ENCODE measurements around the gene OXCT2. TPM values are rescaled to one million over a fixed set of nuclear protein-coding genes. Genes with fewer than 3 reads are reported as not detected.
"Not testable (repeated sequence)": the region's sequence is repeated elsewhere in the genome, so short reads cannot be mapped to it uniquely, and the experiment has no call there.

OXCT2 gene
- total RNA-seq, 1 experiment from 2014 or later, result 1.3 TPM

GRCh38 chr1:39782103-39782502 is 11.0 kb upstream of the OXCT2 start:
- TF ChIP-seq CTCF (IDR thresholded peaks at IDR 0.05; ENCODE audit: unreplicated experiment), result no peak
- H3K27me3 Mint-ChIP-seq (ENCODE audit: unreplicated experiment), result no peaks in the 10 kb centered on the region
- intact Hi-C loops (cut with micrococcal nuclease; ENCODE audit: unreplicated experiment), result no loop called here
- no peak overlapping the region for H3K27ac Mint-ChIP-seq (ENCODE audit: unreplicated experiment)
- no peaks in the 10 kb centered on the region for H3K4me1 Mint-ChIP-seq (ENCODE audit: low read depth, unreplicated experiment)
- DNase-seq, result no peak
- no peaks in the 10 kb centered on the region for H3K9me3 Mint-ChIP-seq (ENCODE audit: low read depth, unreplicated experiment)
- no peak overlapping the region for H3K4me3 Mint-ChIP-seq (ENCODE audit: low read depth, unreplicated experiment)
- no TSS peak for BruUV-seq (replicated peaks)
- CTCF ChIA-PET, result no interaction called here
- no peaks in the 10 kb centered on the region for H3K36me3 Mint-ChIP-seq (ENCODE audit: insufficient read depth, unreplicated experiment)

- no peak for TF ChIP-seq CTCF (IDR thresholded peaks at IDR 0.05; ENCODE audit: unreplicated experiment)
- H3K9me3 Mint-ChIP-seq (ENCODE audit: low read depth, unreplicated experiment), result no peaks in the 10 kb centered on the region
- no peaks in the 10 kb centered on the region for H3K36me3 Mint-ChIP-seq (ENCODE audit: insufficient read depth, unreplicated experiment)
- DNase-seq, result no peak
- H3K27ac Mint-ChIP-seq (ENCODE audit: unreplicated experiment), result no peak overlapping the region
- intact Hi-C loops (cut with micrococcal nuclease; ENCODE audit: unreplicated experiment), result no loop called here
- no peaks in the 10 kb centered on the region for H3K27me3 Mint-ChIP-seq (ENCODE audit: unreplicated experiment)
- no peak overlapping the region for H3K4me3 Mint-ChIP-seq (ENCODE audit: low read depth, unreplicated experiment)
- CTCF ChIA-PET, result no interaction called here
- BruUV-seq (replicated peaks), result no TSS peak
- no peaks in the 10 kb centered on the region for H3K4me1 Mint-ChIP-seq (ENCODE audit: low read depth, unreplicated experiment)
These were observed 10.2 kb upstream of the OXCT2 start for GRCh38 chr1:39781349-39781715.

- Mint-ChIP-seq H3K9me3 (ENCODE audit: low read depth, unreplicated experiment) (no peaks in the 10 kb centered on the region), H3K27me3 (ENCODE audit: unreplicated experiment) (no peaks in the 10 kb centered on the region), H3K36me3 (ENCODE audit: insufficient read depth, unreplicated experiment) (no peaks in the 10 kb centered on the region), H3K27ac (ENCODE audit: unreplicated experiment) (no peak overlapping the region), H3K4me3 (ENCODE audit: low read depth, unreplicated experiment) (no peak overlapping the region), H3K4me1 (ENCODE audit: low read depth, unreplicated experiment) (no peaks in the 10 kb centered on the region)
- TF ChIP-seq CTCF (IDR thresholded peaks at IDR 0.05; ENCODE audit: unreplicated experiment), result no peak
- CTCF ChIA-PET, result no interaction called here
- no peak for DNase-seq
- intact Hi-C loops (cut with micrococcal nuclease; ENCODE audit: unreplicated experiment), result no loop called here
- BruUV-seq (replicated peaks), result no TSS peak
These were observed 8.7 kb upstream of the OXCT2 start for GRCh38 chr1:39779821-39780220.

GRCh38 chr1:39779137-39779536 is 8.0 kb upstream of the OXCT2 start:
- CTCF ChIA-PET, result no interaction called here
- Mint-ChIP-seq H3K4me1 (ENCODE audit: low read depth, unreplicated experiment) (no peaks in the 10 kb centered on the region), H3K27ac (ENCODE audit: unreplicated experiment) (no peak overlapping the region), H3K9me3 (ENCODE audit: low read depth, unreplicated experiment) (no peaks in the 10 kb centered on the region), H3K36me3 (ENCODE audit: insufficient read depth, unreplicated experiment) (no peaks in the 10 kb centered on the region), H3K27me3 (ENCODE audit: unreplicated experiment) (no peaks in the 10 kb centered on the region), H3K4me3 (ENCODE audit: low read depth, unreplicated experiment) (no peak overlapping the region)
- no peak for DNase-seq
- BruUV-seq (replicated peaks), result no TSS peak
- intact Hi-C loops (cut with micrococcal nuclease; ENCODE audit: unreplicated experiment), result no loop called here
- no peak for TF ChIP-seq CTCF (IDR thresholded peaks at IDR 0.05; ENCODE audit: unreplicated experiment)

GRCh38 chr1:39778463-39779099 is 7.4 kb upstream of the OXCT2 start:
- CTCF ChIA-PET; H3K27me3 Mint-ChIP-seq (ENCODE audit: unreplicated experiment); BruUV-seq (replicated peaks); H3K36me3 Mint-ChIP-seq (ENCODE audit: insufficient read depth, unreplicated experiment); H3K4me3 Mint-ChIP-seq (ENCODE audit: low read depth, unreplicated experiment); H3K9me3 Mint-ChIP-seq (ENCODE audit: low read depth, unreplicated experiment); H3K27ac Mint-ChIP-seq (ENCODE audit: unreplicated experiment); H3K4me1 Mint-ChIP-seq (ENCODE audit: low read depth, unreplicated experiment); intact Hi-C loops (cut with micrococcal nuclease; ENCODE audit: unreplicated experiment); DNase-seq: not testable (repeated sequence)

GRCh38 chr1:39777896-39778295 is 6.7 kb upstream of the OXCT2 start:
- BruUV-seq (replicated peaks); H3K36me3 Mint-ChIP-seq (ENCODE audit: insufficient read depth, unreplicated experiment); intact Hi-C loops (cut with micrococcal nuclease; ENCODE audit: unreplicated experiment); H3K27ac Mint-ChIP-seq (ENCODE audit: unreplicated experiment); H3K4me3 Mint-ChIP-seq (ENCODE audit: low read depth, unreplicated experiment); H3K9me3 Mint-ChIP-seq (ENCODE audit: low read depth, unreplicated experiment); H3K4me1 Mint-ChIP-seq (ENCODE audit: low read depth, unreplicated experiment); H3K27me3 Mint-ChIP-seq (ENCODE audit: unreplicated experiment); CTCF ChIA-PET; DNase-seq: not testable (repeated sequence)

Measured in Calu3 (cell line).